ENCODE measurements around the gene PHF21B. TPM values are rescaled to one million over a fixed set of nuclear protein-coding genes. Genes with fewer than 3 reads are reported as not detected.

Gene PHF21B
- total RNA-seq, 2 donors from 2014 or later = 0.07 TPM; not detected in 1

- Mint-ChIP-seq H3K27ac (no peak overlapping the region), H3K9me3 (no peaks in the 10 kb centered on the region), H3K36me3 (no peaks in the 10 kb centered on the region)
- DNase-seq (ENCODE audit: low spot score in 2 of 2) (no peak), ATAC-seq (no peak)
These were observed 72.6 kb downstream of the PHF21B start for GRCh38 chr22:44937216-44937615.

GRCh38 chr22:44936201-44936600, 73.6 kb downstream of the PHF21B start:
- H3K9me3 Mint-ChIP-seq = no peaks in the 10 kb centered on the region
- DNase-seq (ENCODE audit: low spot score in 2 of 2) (no peak), ATAC-seq (no peak)
- no peaks in the 10 kb centered on the region for H3K36me3 Mint-ChIP-seq
- H3K27ac Mint-ChIP-seq = no peak overlapping the region

GRCh38 chr22:44935724-44936123, 74.1 kb downstream of the PHF21B start:
- Mint-ChIP-seq H3K27ac (no peak overlapping the region), H3K9me3 (no peaks in the 10 kb centered on the region), H3K36me3 (no peaks in the 10 kb centered on the region)
- DNase-seq (ENCODE audit: low spot score in 2 of 2) (no peak), ATAC-seq (no peak)

DNA sequence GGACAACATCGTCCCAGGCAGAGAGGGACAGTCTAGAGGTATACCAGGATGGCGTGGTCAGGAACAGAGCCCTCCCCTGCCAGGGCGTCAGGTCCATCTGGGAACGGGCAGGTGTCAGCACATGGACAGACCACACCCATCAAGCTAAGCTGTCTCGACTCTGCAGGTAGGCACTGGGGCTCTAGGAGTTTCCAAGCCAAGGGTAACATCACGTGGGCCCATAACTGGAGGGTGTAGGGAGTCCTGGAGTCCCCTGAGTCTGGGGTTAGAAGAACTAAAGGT, 75.4 kb downstream of the PHF21B start:
- no peak for ATAC-seq
- Mint-ChIP-seq H3K9me3 (no peaks in the 10 kb centered on the region), H3K27ac (no peak overlapping the region), H3K36me3 (no peaks in the 10 kb centered on the region)
- DNase-seq (ENCODE audit: low spot score in 2 of 2) = no peak

- no peaks in the 10 kb centered on the region for H3K9me3 Mint-ChIP-seq
- ATAC-seq = no peak
- no peak overlapping the region for H3K27ac Mint-ChIP-seq
- DNase-seq (ENCODE audit: low spot score in 2 of 2) = no peak
- no peaks in the 10 kb centered on the region for H3K36me3 Mint-ChIP-seq
These were observed 75.9 kb downstream of the PHF21B start for GRCh38 chr22:44933666-44934453.

DNA sequence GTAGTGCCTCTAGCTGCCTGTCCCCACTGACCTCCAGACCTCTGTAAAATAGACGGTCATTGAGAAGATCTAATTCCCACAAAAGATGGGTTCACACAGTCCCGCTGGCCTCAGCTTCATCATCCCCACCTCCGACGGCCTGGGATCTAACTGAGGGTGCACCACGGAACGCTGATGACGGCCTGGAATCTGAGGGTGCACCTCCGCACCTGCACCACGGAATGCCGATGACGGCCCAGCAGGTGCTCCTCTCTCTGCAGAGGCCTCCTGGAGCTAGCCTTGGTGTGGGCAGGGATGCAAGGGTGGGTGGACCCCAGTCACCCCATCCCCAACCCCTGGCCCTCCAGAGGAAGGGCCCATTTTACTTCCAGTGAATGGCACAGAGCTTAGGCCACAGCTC, 77.3 kb downstream of the PHF21B start:
- Mint-ChIP-seq H3K9me3 (no peaks in the 10 kb centered on the region), H3K36me3 (no peaks in the 10 kb centered on the region), H3K27ac (no peak overlapping the region)
- ATAC-seq (no peak), DNase-seq (ENCODE audit: low spot score in 2 of 2) (no peak)

GRCh38 chr22:44931766-44932165, 78.0 kb downstream of the PHF21B start:
- H3K27ac Mint-ChIP-seq = no peak overlapping the region

GRCh38 chr22:44931077-44931540, 78.7 kb downstream of the PHF21B start:
- ATAC-seq (no peak), DNase-seq (ENCODE audit: low spot score in 2 of 2) (no peak)
- Mint-ChIP-seq H3K36me3 (no peaks in the 10 kb centered on the region), H3K27ac (no peak overlapping the region), H3K9me3 (no peaks in the 10 kb centered on the region)

More at GRCh38 chr22:44931766-44932165, 78.0 kb downstream of the PHF21B start:
- DNase-seq (ENCODE audit: low spot score in 2 of 2) = no peak
- Mint-ChIP-seq H3K36me3 (no peaks in the 10 kb centered on the region), H3K9me3 (no peaks in the 10 kb centered on the region)
- no peak for ATAC-seq

DNA sequence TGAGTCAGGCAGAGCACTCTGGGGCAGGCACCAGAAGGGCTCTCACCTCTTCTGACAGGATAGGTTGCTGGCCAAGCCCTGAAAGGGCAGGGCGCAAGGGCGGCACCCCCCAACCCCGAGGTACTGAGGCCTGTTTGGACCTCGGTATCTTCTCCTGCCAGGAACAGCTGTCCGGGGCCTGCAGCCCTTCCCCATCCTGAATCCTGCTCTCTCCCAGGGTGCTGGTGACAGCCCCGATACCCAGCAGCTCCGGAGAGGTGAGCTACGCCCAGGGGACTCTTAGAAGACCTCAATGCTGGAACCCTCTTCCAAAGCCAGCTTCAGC, 79.1 kb downstream of the PHF21B start:
- Mint-ChIP-seq H3K9me3 (no peaks in the 10 kb centered on the region), H3K36me3 (no peaks in the 10 kb centered on the region), H3K27ac (no peak overlapping the region)
- DNase-seq (ENCODE audit: low spot score in 2 of 2) (no peak), ATAC-seq (no peak)

- ATAC-seq (no peak), DNase-seq (ENCODE audit: low spot score in 2 of 2) (no peak)
- H3K36me3 Mint-ChIP-seq = no peaks in the 10 kb centered on the region
- no peaks in the 10 kb centered on the region for H3K9me3 Mint-ChIP-seq
- H3K27ac Mint-ChIP-seq = no peak overlapping the region
These were observed 79.6 kb downstream of the PHF21B start for GRCh38 chr22:44930016-44930710.

- H3K27ac Mint-ChIP-seq = no peak overlapping the region
- H3K9me3 Mint-ChIP-seq = no peaks in the 10 kb centered on the region
- DNase-seq (ENCODE audit: low spot score in 2 of 2) = no peak
- no peak for ATAC-seq
- no peaks in the 10 kb centered on the region for H3K36me3 Mint-ChIP-seq
These were observed 80.3 kb downstream of the PHF21B start for GRCh38 chr22:44929359-44930015.

DNA sequence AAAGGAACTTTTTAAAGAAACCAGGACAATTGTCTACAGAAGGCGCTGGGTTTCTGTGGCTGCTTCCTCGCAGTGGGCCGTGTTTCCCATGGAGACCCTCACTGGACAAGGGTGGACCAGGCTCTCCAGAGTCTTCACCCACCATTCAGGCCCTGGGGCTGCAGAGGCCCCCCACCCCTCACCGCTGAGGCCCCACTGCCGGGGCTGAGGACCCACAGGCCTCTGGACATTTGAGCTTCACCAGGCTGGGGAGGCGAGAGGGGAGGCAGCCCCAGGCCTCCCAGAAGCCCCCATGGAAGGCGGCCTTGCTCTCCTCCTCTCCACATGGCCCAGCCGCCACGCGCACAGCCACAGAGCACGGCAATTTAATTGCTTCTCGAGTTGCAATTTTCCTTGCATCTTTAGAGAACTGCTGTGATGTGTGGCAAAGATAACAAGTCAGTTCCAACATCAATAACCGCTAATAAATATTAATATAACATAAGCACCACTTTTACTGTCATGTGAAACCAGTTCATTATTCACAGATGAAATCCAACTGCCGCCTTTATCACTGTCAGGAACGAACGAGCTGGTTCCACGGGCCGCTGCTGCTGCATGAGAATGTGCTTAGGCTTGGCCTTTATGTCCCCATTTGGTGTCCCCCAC, 81.0 kb downstream of the PHF21B start:
- Mint-ChIP-seq H3K36me3 (no peaks in the 10 kb centered on the region), H3K27ac (no peak overlapping the region), H3K9me3 (no peaks in the 10 kb centered on the region)
- ATAC-seq (no peak), DNase-seq (ENCODE audit: low spot score in 2 of 2) (no peak)

- ATAC-seq = no peak
- H3K27ac Mint-ChIP-seq = no peak overlapping the region
- H3K36me3 Mint-ChIP-seq = no peaks in the 10 kb centered on the region
- H3K9me3 Mint-ChIP-seq = no peaks in the 10 kb centered on the region
- DNase-seq (ENCODE audit: low spot score in 2 of 2) = no peak
These were observed 81.7 kb downstream of the PHF21B start for GRCh38 chr22:44928136-44928463.

- Mint-ChIP-seq H3K9me3 (no peaks in the 10 kb centered on the region), H3K27ac (no peak overlapping the region), H3K36me3 (no peaks in the 10 kb centered on the region)
- DNase-seq (ENCODE audit: low spot score in 2 of 2) (no peak), ATAC-seq (no peak)
These were observed 82.2 kb downstream of the PHF21B start for GRCh38 chr22:44927463-44928135.

DNA sequence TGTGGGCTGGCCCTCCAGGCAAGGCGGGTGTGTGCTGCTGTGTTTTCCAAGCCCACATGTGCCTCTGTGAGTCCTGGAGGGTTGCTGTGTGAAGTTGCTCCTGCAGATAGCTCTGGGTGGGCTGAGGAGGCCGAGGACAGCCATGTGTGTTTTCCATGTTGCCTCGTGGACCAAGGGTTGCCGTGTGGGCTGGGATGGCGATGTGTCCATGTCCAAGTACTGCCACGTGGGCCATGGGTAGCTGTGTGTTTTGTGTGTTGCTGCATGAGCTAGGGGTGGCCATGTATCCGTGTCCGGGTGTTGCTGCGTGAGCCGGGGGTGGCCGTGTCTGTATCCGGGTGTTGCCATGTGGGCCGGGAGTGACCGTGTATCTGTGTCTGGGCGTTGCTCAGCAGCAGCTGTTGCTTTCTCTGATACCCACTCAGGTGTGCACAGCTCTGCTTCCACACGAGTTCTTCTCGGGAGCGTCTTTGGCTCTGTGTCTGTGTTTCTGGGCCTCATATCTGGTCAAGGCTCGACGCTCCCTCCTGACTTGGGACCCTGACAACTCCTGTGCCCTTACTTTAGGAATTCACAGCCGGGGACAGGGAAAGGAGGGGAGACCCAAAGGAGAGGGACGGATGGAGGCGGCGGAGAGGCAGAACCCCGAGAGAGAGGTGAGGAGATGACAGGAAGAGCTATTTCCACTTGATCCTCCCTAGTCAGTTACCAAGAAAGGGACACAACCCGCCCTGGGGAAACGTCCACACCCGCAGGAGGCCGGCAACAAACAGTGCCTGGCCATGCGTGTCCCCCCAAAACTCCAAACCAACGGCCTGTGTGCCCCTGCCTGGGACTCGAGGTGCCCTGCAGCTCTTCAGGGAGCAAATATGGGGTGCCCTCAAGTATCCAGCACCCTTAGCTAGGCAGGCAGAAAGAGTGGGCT, 83.1 kb downstream of the PHF21B start:
- Mint-ChIP-seq H3K27ac (no peak overlapping the region), H3K9me3 (no peaks in the 10 kb centered on the region), H3K36me3 (no peaks in the 10 kb centered on the region)
- ATAC-seq = no peak
- DNase-seq (ENCODE audit: low spot score in 2 of 2) = no peak

- Mint-ChIP-seq H3K36me3 (no peaks in the 10 kb centered on the region), H3K27ac (no peak overlapping the region), H3K9me3 (no peaks in the 10 kb centered on the region)
- DNase-seq (ENCODE audit: low spot score in 2 of 2) (no peak), ATAC-seq (no peak)
These were observed 83.7 kb downstream of the PHF21B start for GRCh38 chr22:44926124-44926475.
